Sciatic nerve (tissue), 2 donors: ENCODE results near the gene MST1R. TPM values are rescaled to one million over a fixed set of nuclear protein-coding genes. Genes with fewer than 3 reads are reported as not detected.
A peak's percentile ranks its signal among the peaks of the same experiment; 100 is the strongest.

Experiments
- ATAC-seq: fragments of 200-7000 bp; cut with Tn5 transposase; one replicate; pipeline ENCODE4 v1.9.1; 2020; ENCODE audit warnings: mild to moderate bottlenecking, moderate library complexity
- DNase-seq: peaks from one replicate; pipeline ENCODE4 v3.0.0-alpha.2; 2020; ENCODE audit warnings: low spot score
- intact Hi-C: fragments of 100-400 bp; cut with DNase I; formaldehyde crosslinking; loops from one replicate; pipeline ENCODE4 v1.14.2; 2022
- total RNA-seq: library from RNA; stranded (reverse); fragmentation: NEBNext Ultra II Directional; extraction: Animal tissue kit (Norgen Biotek cat#: 25700); gene quantifications from one replicate; pipeline ENCODE4 v1.2.1, GENCODE V29; 2021
- donor health status: DM: no; HTN: no; CAD: no.
- donor health status: DM: no; HTN: no; CAD: no.

MST1R gene
- total RNA-seq, 1 donor from 2014 or later: 2.7 TPM

GRCh38 chr3:49882166-49882565, 21.5 kb downstream of the MST1R start:
- intact Hi-C loops: no loop called here

GRCh38 chr3:49880581-49881315, 22.9 kb downstream of the MST1R start:
- no peak for DNase-seq
- no peak for ATAC-seq
- intact Hi-C loops: no loop called here

More at GRCh38 chr3:49882166-49882565, 21.5 kb downstream of the MST1R start:
- ATAC-seq (peak; percentile 90), DNase-seq (no peak)

- intact Hi-C loops: no loop called here
- ATAC-seq: no peak
- DNase-seq: no peak
These were observed 24.0 kb downstream of the MST1R start for GRCh38 chr3:49879721-49880120.

- intact Hi-C loops: no loop called here
- no peak for DNase-seq
- no peak for ATAC-seq
These were observed 25.0 kb downstream of the MST1R start for GRCh38 chr3:49878686-49879085.

- no peak for DNase-seq
- intact Hi-C loops: no loop called here
- no peak for ATAC-seq
These were observed 26.0 kb downstream of the MST1R start for GRCh38 chr3:49877716-49878115.

- no peak for DNase-seq
- intact Hi-C loops: no loop called here
- ATAC-seq: no peak
These were observed 27.1 kb downstream of the MST1R start for GRCh38 chr3:49876567-49876966.

GRCh38 chr3:49873623-49874022, 30.1 kb downstream of the MST1R start:
- intact Hi-C loops: no loop called here
- no peak for DNase-seq
- no peak for ATAC-seq

- no peak for DNase-seq
- ATAC-seq: no peak
- intact Hi-C loops: no loop called here
These were observed 30.8 kb downstream of the MST1R start for GRCh38 chr3:49872801-49873281.

- intact Hi-C loops: no loop called here
These were observed 32.0 kb downstream of the MST1R start for GRCh38 chr3:49871531-49872153.

GRCh38 chr3:49869525-49870126, 34.0 kb downstream of the MST1R start, which contains the start of gene CAMKV:
Gene CAMKV, minus strand, starts transcription at chr3:49869906. Its CDS starts 7,518 bp downstream, at chr3:49862388.
- no peak for DNase-seq
- ATAC-seq: no peak
- intact Hi-C loops: no loop called here

More at GRCh38 chr3:49871531-49872153, 32.0 kb downstream of the MST1R start:
- ATAC-seq: no peak
- no peak for DNase-seq

GRCh38 chr3:49868862-49869466, 34.7 kb downstream of the MST1R start:
- intact Hi-C loops: no loop called here
- DNase-seq: no peak
- no peak for ATAC-seq

GRCh38 chr3:49867871-49868321, 35.8 kb downstream of the MST1R start:
- no peak for DNase-seq
- intact Hi-C loops: no loop called here
- peak; percentile 60 for ATAC-seq

- intact Hi-C loops: no loop called here
- DNase-seq: no peak
- ATAC-seq: no peak
These were observed 36.3 kb downstream of the MST1R start for GRCh38 chr3:49867400-49867799.

GRCh38 chr3:49865198-49865784, 38.4 kb downstream of the MST1R start:
- no peak for ATAC-seq
- no peak for DNase-seq
- intact Hi-C loops: no loop called here

GRCh38 chr3:49864505-49864904, 39.2 kb downstream of the MST1R start:
- ATAC-seq (no peak), DNase-seq (no peak)
- intact Hi-C loops: no loop called here

- intact Hi-C loops: loop anchor here (1.0 kb wide), 1 partner anchor 64 kb away; no protein-coding TSS in a partner anchor
- DNase-seq (no peak), ATAC-seq (no peak)
These were observed 43.9 kb downstream of the MST1R start for GRCh38 chr3:49859576-49860305.

- DNase-seq: peak; percentile 96
- ATAC-seq: peak; percentile 99
- intact Hi-C loops: no loop called here
These were observed 47.3 kb downstream of the MST1R start, which contains the start of gene TRAIP for GRCh38 chr3:49856181-49857005. Gene TRAIP, minus strand, starts transcription at chr3:49856564. Its CDS starts 111 bp downstream, at chr3:49856453.
